ENCODE data around the gene BBX.

BBX gene

GRCh38 chr3:107680698-107681097, 157.9 kb downstream of the BBX start:
- TF ChIP-seq NFIC (IDR thresholded peaks at IDR 0.05) (no peak), CREB1 (IDR thresholded peaks at IDR 0.05; ENCODE audit: low read depth) (no peak), YY1 (IDR thresholded peaks at IDR 0.05; ENCODE audit: low read depth) (no peak), REST (IDR thresholded peaks at IDR 0.05; ENCODE audit: low read depth) (no peak)

DNA sequence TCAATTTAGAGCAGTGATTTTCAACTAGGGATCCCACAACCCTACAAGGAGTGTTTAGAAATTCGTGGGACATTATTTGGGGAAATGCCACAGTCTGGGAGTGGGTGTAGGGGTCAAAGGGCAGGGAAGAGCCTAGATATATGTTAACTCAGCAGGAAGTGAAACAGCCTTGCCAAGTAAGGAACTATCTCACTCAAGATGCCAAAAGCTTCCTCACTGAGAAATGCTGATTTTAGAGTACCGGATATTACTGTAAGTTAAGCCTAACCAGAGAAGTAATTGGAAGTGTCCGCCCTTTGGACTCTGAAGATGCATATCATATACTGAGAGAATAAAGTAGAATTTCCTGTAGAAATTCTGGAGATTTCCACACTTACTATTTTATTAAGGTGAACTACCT, 158.6 kb downstream of the BBX start:
- no peak for TF ChIP-seq ZBTB7A (IDR thresholded peaks at IDR 0.05; ENCODE audit: low read depth)
- TF ChIP-seq YY1 (IDR thresholded peaks at IDR 0.05; ENCODE audit: low read depth), result no peak

DNA sequence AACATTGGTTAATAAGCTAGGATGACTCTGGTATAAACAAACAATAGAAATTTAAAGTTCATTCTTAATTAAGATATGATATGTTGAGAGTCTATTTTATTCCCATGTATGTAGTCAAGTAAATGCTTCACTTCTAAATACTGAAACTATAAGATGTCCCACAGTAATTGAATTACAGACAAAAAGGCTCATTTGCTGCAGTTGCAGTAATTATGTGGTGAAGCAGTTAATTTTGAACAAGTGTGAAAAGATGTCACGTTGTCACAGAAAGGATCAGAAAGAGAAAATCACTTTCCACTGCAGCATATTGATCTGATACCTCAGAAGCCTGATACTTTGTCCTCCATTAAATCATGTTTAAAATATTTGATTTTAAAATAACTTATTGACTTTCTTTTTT, 159.8 kb downstream of the BBX start:
- TF ChIP-seq EGR1 (IDR thresholded peaks at IDR 0.05), result no peak
- no peak for TF ChIP-seq TCF12 (IDR thresholded peaks at IDR 0.05; ENCODE audit: low read depth)
- no peak for TF ChIP-seq TEAD4 (IDR thresholded peaks at IDR 0.05)
- no peak for TF ChIP-seq USF1 (IDR thresholded peaks at IDR 0.05)
- no peak for TF ChIP-seq CREB1 (IDR thresholded peaks at IDR 0.05; ENCODE audit: low read depth)
- TF ChIP-seq REST (IDR thresholded peaks at IDR 0.05; ENCODE audit: low read depth), result no peak
- no peak for TF ChIP-seq FOXM1 (IDR thresholded peaks at IDR 0.05; ENCODE audit: borderline replicate concordance, low read depth)
- TF ChIP-seq NFIC (IDR thresholded peaks at IDR 0.05), result no peak
- TF ChIP-seq TAF1 (IDR thresholded peaks at IDR 0.05; ENCODE audit: low read depth), result no peak
- TF ChIP-seq YY1 (IDR thresholded peaks at IDR 0.05; ENCODE audit: low read depth), result no peak
- TF ChIP-seq EP300 (IDR thresholded peaks at IDR 0.05; ENCODE audit: borderline replicate concordance), result no peak
- no peak for TF ChIP-seq RAD21 (IDR thresholded peaks at IDR 0.05; ENCODE audit: low read depth)
- TF ChIP-seq CEBPB (IDR thresholded peaks at IDR 0.05), result no peak
- TF ChIP-seq MAX (IDR thresholded peaks at IDR 0.05), result no peak

DNA sequence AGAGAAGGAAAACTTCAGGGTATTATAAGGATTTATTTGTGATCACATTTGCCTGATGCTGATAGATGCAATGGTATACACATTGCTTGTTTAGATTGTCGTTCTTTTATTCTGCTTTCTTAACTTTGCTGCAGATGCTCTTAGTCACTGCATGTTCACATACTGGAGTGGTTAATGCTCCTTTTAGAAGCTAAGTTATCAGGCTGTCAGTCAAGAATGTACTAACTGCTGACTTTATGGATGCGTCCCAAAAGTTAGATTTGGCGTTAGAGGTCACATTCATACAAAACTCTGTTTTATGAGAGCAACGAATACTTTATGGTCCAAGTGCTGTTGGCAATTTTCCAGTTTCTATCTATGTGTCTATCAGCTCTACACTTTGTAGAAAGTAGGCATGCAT, 160.7 kb downstream of the BBX start:
- TF ChIP-seq FOXM1 (IDR thresholded peaks at IDR 0.05; ENCODE audit: borderline replicate concordance, low read depth) (no peak), CREB1 (IDR thresholded peaks at IDR 0.05; ENCODE audit: low read depth) (no peak), MAX (IDR thresholded peaks at IDR 0.05) (no peak), REST (IDR thresholded peaks at IDR 0.05; ENCODE audit: low read depth) (no peak), NFIC (IDR thresholded peaks at IDR 0.05) (no peak), ZBTB7A (IDR thresholded peaks at IDR 0.05; ENCODE audit: low read depth) (no peak)

- TF ChIP-seq FOXM1 (IDR thresholded peaks at IDR 0.05; ENCODE audit: borderline replicate concordance, low read depth) (no peak), EP300 (IDR thresholded peaks at IDR 0.05; ENCODE audit: borderline replicate concordance) (no peak), TAF1 (IDR thresholded peaks at IDR 0.05; ENCODE audit: low read depth) (no peak), TCF12 (IDR thresholded peaks at IDR 0.05; ENCODE audit: low read depth) (no peak), CREB1 (IDR thresholded peaks at IDR 0.05; ENCODE audit: low read depth) (no peak), REST (IDR thresholded peaks at IDR 0.05; ENCODE audit: low read depth) (no peak), CEBPB (IDR thresholded peaks at IDR 0.05) (no peak), NFIC (IDR thresholded peaks at IDR 0.05) (no peak)
These were observed 161.7 kb downstream of the BBX start for GRCh38 chr3:107684431-107684925.
